GM18505 (cell line): Measurements from ENCODE around the gene FAIM2.

ENCODE experiments used
- ATAC-seq: cut with Tn5 transposase; IDR thresholded peaks from one replicate; pipeline ENCODE4 v1.9.1; 2021; ENCODE audit not compliant: unreplicated experiment
- POLR2A ChIP-seq: IDR thresholded peaks from 4 replicates; pipeline ENCODE4 v1.6.1; 2011; ENCODE audit warnings: borderline replicate concordance; ENCODE audit not compliant: insufficient read depth, insufficient read length; ENCODE audit errors: extremely low read depth

The FAIM2 gene

GRCh38 chr12:49945394-49946080 is 41.8 kb upstream of the FAIM2 start:
- no peak for ATAC-seq
- TF ChIP-seq POLR2A = no peak

GRCh38 chr12:49944718-49945117 is 41.0 kb upstream of the FAIM2 start:
- TF ChIP-seq POLR2A = no peak
- no peak for ATAC-seq

GRCh38 chr12:49944046-49944445 is 40.3 kb upstream of the FAIM2 start:
- no peak for ATAC-seq

GRCh38 chr12:49943625-49943960 is 39.9 kb upstream of the FAIM2 start:
- no peak for TF ChIP-seq POLR2A
- ATAC-seq = no peak

More at GRCh38 chr12:49944046-49944445, 40.3 kb upstream of the FAIM2 start:
- no peak for TF ChIP-seq POLR2A

GRCh38 chr12:49942921-49943624 is 39.4 kb upstream of the FAIM2 start:
- no peak for TF ChIP-seq POLR2A
- ATAC-seq = no peak

GRCh38 chr12:49942512-49942893 is 38.8 kb upstream of the FAIM2 start:
- no peak for ATAC-seq
- TF ChIP-seq POLR2A = no peak

- TF ChIP-seq POLR2A = no peak
- ATAC-seq = no peak
Measured at GRCh38 chr12:49941556-49942511, 38.1 kb upstream of the FAIM2 start.

GRCh38 chr12:49939707-49940106 is 36.0 kb upstream of the FAIM2 start:
- no peak for ATAC-seq
- TF ChIP-seq POLR2A = no peak

GRCh38 chr12:49939307-49939706 is 35.6 kb upstream of the FAIM2 start:
- no peak for ATAC-seq

GRCh38 chr12:49937639-49938300 is 34.1 kb upstream of the FAIM2 start:
- no peak for ATAC-seq

More at GRCh38 chr12:49939307-49939706, 35.6 kb upstream of the FAIM2 start:
- TF ChIP-seq POLR2A = no peak

GRCh38 chr12:49936925-49937324 is 33.2 kb upstream of the FAIM2 start:
- no peak for ATAC-seq
- TF ChIP-seq POLR2A = no peak

More at GRCh38 chr12:49937639-49938300, 34.1 kb upstream of the FAIM2 start:
- TF ChIP-seq POLR2A = no peak

GRCh38 chr12:49934505-49934904 is 30.8 kb upstream of the FAIM2 start:
- TF ChIP-seq POLR2A = no peak
- ATAC-seq = no peak

GRCh38 chr12:49933796-49934195 is 30.1 kb upstream of the FAIM2 start:
- no peak for TF ChIP-seq POLR2A
- no peak for ATAC-seq

- no peak for TF ChIP-seq POLR2A
- no peak for ATAC-seq
Measured at GRCh38 chr12:49932533-49933130, 28.9 kb upstream of the FAIM2 start.
